NCI-H526 treated with DMSO at 0.1 percent for 48 hours (cell line): ENCODE data around the gene FANCL.
"Not testable (repeated sequence)": the region's sequence is repeated elsewhere in the genome, so short reads cannot be mapped to it uniquely, and the experiment has no call there.

ENCODE experiments used
- DNase-seq: peaks from one replicate; lab custom pipeline; 2025; lab: John Stamatoyannopoulos, UW

The FANCL gene

GRCh38 chr2:58145769-58146168, 95.4 kb downstream of the FANCL start:
- DNase-seq = not testable (repeated sequence)

DNA sequence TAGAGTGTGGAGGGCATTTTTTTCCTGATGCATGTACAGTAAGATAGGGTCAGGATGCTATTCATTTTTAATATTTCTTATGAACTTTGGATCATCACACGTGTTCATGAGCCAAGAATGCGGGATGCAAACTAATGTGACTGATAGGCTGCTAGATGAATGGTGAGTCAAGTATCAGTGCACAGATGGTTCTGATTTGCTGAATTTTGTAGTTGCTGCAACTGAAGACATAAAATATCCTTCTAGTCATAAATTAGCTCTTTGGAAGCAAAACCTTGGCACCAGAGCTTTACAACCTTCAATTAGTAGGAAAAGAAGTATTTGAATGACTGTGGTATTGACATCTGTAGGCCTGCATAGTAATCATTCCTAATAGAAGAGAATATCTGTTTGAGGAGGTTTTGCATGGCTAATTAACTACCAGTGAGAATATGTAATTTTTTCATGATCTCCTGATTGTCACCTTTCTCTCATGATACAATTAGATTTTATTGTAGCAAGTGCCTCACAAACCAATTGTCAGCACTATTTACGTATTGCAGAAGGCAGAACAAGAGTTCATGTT, 100.5 kb downstream of the FANCL start:
- DNase-seq = no peak

DNA sequence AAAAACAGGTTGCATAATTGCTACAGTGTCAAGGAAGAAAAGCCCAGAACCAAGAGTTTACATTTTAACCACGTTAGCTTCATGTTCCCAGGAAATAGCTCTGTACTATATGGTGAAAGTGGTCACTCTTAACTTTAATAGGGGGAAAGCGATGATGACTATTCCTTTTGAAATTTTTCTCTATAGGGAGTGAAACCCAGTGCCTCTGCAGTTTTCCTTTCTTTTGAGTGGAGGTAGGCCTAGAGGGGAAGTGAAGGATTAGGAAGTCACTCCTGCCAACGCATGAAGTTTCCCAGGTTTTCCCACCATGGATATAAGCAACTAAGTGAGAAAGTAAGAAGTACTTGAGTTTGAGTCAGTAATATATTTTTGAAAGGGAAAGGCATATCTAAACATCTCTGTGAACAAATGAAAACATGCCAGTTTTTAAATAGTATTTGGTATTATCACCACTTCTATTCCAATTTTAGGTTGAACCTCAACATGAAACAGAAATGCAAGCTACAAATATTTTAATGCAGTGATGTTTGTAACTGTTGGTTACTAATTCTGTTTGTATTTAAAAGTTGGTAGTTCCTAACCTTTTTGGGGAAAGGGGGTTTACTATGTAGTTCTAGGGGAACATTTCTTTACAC, 102.6 kb downstream of the FANCL start:
- no peak for DNase-seq

DNA sequence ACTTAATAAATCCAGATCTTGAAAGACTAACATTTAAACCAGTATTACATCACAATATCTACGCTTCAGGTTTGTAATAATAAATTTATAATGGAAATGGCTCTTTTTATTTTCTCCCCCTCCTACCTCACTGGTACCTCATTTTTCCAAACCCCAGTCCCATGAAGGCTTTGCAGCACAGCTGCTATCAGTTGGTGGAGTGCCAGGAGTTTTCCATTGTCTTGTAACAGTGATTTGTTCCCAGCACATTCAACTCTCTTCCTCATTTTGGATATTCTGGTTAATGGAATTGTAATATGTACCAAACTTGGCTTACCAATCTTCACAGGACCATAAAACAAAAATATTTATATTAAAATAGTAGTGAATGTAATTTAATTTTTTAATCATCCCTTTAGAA, 103.3 kb downstream of the FANCL start:
- no peak for DNase-seq

GRCh38 chr2:58137221-58137620, 103.9 kb downstream of the FANCL start:
- DNase-seq = no peak

DNA sequence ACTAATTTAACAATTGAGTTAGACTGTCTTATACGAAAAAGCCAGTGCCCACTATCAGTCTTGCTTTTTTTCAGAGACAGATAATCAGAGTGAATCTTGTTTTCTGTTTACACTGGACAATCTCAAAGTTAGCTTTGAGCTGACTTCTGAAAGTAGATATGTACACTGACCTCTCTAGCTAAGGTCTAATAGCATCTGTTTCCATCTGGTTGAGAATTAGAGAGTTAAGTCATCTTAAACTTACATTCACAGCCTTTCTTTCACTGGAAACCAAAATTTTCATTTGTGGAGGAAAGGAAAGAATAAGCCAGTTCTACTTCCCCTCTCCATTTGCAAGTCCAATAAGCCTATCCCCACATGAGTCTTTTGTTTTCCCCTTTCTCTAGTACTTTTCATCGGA, 105.3 kb downstream of the FANCL start:
- DNase-seq = no peak

GRCh38 chr2:58133395-58133794, 107.7 kb downstream of the FANCL start:
- no peak for DNase-seq

DNA sequence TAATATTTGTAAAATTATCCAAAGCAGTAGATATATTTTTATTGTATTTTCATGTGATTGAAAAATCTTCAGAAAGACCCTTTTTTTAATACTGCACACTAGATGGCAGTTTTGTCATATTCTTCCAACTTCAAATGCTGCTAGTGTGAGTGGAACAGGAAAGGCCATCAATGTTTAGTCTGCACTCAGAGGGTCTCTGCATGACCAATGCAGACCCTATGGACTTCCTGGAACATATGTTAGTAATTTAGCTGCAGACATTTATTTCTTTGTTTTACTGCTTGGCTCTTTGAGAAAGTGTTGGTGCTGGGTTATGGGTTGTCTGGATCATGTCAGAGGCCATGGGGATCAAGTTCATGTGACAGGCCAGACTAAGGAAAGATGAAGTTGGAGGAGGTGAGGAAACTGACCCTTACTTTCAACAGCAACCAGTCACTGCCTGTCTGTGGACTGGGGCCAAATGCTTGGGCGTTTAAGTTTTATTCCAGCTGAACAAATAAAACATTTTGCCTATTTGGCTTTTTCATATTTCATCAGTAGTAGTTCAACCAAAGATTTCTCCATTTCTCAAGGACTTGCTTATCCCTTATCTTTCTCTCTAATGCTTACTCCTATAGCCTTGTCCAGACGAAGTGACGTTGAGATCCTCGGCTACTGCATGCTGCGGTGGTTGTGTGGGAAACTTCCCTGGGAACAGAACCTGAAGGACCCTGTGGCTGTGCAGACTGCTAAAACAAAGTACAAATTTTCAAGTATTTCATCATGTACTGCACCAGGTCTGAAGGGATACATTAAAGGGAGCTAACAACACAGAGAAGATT, 109.7 kb downstream of the FANCL start:
- no peak for DNase-seq

DNA sequence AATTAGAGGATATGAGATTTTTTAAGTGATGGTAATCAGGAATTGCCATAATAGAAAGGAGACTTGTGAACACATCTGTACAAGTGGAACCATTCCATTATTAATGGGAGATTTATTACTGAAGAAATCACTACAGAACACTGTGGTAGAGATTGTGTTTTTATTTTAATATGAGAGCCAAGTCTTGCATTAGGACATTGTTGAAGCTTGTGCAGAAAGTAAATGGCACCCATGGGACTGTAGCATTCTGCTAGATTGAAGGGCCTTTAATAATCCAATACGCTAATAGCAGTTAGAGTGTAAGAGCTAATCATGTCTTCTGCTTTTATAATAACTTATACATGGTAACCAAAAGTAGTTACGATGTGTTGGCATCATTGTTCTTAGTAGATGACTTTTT, 110.9 kb downstream of the FANCL start:
- DNase-seq = no peak

DNA sequence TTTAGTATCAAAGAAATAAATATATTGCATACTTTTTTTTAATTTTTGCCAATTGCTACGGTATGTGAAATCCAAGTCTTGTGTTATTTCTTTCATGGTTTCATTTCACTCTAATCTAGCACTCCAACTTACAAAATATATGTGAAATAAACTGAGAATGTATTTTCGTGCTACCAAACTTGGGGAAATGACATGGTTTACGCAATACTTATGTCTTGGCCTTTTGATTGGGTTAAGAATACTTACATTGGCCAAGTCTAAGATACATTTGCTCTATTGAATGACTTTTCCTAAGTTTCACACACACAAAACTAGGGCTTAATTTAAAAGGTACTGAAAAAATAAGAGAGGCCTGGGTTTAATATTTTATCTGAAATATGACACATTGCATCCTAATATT, 114.0 kb downstream of the FANCL start:
- DNase-seq = no peak

DNA sequence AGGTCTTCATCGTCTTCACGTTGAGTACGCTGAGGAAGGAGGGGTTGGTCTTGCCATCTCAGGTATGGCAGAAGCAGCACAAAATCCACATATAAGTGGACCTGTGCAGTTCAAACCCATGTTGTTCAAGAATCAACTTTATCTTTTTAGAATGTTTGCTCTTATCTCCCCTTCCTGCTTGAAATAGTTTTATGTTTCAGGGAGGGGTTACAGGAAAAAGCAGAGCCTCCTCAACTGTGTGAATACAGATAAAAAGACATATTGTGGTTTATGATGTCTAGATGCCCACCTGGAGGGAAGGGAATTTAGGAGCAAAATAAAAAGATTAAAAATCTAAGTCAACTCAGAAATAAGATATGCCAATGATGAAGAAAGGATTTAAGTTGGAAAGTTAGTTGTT, 118.6 kb downstream of the FANCL start:
- DNase-seq = no peak

- DNase-seq = no peak
Observed at GRCh38 chr2:58122040-58122439, 119.1 kb downstream of the FANCL start.

- no peak for DNase-seq
Observed at GRCh38 chr2:58120626-58121229, 120.4 kb downstream of the FANCL start.

DNA sequence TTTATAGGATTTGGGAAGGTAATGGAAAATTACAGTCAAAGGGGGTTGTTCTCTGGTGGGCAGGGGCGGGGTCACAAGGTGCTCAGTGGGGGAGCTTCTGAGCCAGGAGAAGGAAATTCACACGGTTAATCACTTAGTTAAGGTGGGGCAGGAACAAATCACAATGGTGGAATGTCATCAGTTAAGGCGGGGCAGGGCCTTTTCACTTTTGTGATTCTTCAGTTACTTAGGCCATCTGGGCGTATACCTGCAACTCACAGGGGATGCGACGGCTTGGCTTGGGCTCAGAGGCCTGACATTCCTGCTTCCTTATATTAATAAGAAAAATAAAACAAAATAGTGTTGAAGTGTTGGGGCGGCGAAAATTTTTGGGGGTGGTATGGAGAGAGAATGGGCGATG, 127.6 kb downstream of the FANCL start:
- not testable (repeated sequence) for DNase-seq

GRCh38 chr2:58110765-58111164, 130.4 kb downstream of the FANCL start:
- no peak for DNase-seq

DNA sequence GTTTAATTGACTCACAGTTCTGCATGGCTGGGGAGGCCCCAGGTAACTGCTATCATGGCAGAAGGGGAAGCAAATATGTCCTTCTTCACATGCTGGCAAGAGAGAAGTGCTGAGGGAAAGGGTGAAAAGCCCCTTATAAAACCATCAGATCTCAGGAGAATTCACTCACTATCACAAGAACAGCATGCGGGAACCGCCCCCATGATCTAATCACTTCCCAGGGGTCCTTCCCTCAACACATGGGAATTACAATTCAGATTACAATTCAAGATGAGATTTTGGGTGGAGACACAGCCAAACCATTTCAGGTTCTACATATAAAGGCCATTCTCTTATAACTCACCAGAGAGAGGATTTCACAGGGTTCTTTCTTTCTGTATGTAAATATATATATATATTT, 131.6 kb downstream of the FANCL start:
- no peak for DNase-seq
